Left ventricle myocardium superior (tissue), 1 donor: ENCODE data around the gene CNOT6. TPM values are rescaled to one million over a fixed set of nuclear protein-coding genes. Genes with fewer than 3 reads are reported as not detected.
"Not testable (repeated sequence)": the region's sequence is repeated elsewhere in the genome, so short reads cannot be mapped to it uniquely, and the experiment has no call there.

ENCODE experiments used
- ATAC-seq: fragments of 200-7000 bp; cut with Tn5 transposase; one replicate; pipeline ENCODE4 v1.9.1; 2020; ENCODE audit warnings: mild to moderate bottlenecking, moderate library complexity
- DNase-seq: peaks from one replicate; pipeline ENCODE4 v3.0.0-alpha.2; 2020
- intact Hi-C: fragments of 100-400 bp; cut with micrococcal nuclease; formaldehyde crosslinking; loops from one replicate; pipeline ENCODE4 v1.11.0; 2022
- total RNA-seq: library from RNA; stranded (reverse); fragmentation: NEBNext Ultra II Directional; extraction: Animal tissue kit (Norgen Biotek cat#: 25700); gene quantifications from one replicate; pipeline ENCODE4 v1.2.1, GENCODE V29; 2021
- donor health status: DM: no; HTN: yes; CAD: no; lungs with severe emphysema.

The CNOT6 gene
- total RNA-seq, 1 donor from 2014 or later, result 14.6 TPM

DNA sequence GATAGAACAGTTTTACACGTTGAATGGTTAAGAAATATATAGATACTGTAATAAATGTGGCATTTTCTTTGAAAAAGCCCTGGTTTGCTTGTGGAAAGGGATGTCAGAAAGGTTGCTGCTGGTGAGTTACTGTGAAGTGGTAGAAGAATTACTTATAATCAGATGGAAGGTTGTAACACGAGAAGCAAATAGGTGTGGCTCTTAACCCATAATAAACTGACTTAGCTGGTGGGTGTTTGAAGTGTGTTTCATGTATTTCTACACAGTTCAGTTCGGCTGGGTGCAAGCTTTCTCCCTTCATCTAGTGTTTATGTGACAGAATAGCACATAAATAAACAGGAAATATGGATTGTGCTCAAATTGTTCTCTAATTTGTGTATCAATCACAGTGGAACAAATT lies 5.5 kb downstream of the CNOT6 start:
- ATAC-seq (no peak), DNase-seq (no peak)
- intact Hi-C loops, result no loop called here

DNA sequence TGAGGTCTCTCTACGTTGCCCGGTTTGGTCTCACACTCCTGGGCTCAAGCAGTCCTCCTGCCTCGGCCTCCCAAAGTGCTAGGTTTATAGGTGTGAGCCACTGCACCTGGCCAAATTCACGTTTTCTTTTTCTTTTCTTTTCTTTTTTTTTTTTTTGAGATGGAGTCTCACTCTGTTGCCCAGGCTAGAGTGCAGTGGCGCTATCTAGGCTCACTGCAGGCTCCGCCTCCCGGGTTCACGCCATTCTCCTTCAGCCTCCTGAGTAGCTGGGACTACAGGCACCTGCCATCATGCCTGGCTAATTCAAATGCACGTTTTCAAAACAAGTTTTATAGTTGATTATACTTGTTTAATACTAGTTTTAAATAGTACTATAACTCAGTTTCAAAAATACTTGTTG lies 6.1 kb downstream of the CNOT6 start:
- intact Hi-C loops, DNase-seq, ATAC-seq: not testable (repeated sequence)

DNA sequence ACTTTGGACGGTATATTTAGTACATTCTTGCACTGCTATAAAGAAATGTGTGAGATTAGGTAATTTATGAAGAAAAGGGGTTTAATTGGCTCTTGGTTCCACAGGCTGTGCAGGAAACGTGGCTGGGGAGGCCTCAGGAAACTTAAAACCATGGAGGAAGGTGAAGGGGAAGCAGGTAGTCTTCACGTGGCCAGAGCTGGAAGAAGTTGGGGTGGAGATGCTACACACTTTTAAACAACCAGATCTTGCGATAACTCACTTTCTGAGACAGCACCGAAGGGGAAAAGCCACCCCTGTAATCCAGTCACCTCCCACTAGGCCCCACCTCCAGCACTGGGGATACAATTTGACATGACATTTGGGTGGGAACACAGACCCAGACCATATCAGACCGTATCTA lies 13.5 kb downstream of the CNOT6 start:
- DNase-seq (no peak), ATAC-seq (no peak)
- intact Hi-C loops, result no loop called here

DNA sequence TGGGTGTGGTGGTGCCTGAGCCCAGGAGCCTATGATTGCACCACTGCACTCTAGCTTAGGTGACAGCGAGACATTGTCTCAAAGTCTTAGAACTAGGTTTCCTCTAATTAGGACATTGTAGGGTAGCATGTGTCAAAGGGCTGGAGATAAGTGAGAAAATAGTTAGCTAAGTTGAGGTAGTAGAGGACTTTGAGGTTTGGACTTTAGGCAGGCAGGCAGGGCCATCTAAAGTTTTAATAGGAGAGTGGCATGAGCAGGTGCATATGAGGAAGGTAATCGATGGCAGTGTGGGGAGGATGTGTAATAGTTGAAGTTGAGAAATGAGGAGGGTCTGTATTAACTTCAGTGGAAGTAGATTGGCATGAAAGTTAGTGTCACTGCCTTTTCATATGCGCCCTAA lies 21.1 kb downstream of the CNOT6 start:
- DNase-seq (no peak), ATAC-seq (no peak)
- intact Hi-C loops, result no loop called here

DNA sequence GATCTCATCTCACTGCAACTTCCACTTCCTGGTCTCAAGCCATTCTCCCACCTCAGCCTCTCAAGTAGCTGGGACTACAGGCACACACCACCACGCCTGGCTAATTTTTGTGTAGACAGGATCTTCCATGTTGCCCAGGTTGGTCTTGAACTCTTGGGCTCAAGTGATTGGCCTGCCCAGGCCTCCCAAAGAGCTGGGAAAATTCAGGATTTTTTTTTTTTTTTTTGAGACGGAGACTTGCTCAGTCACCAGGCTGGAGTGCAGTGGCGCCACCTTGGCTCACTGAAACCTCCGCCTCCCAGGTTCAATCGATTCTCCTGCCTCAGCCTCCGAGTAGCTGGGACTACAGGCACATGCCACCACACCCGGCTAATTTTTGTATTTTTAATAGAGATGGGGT lies 21.8 kb downstream of the CNOT6 start:
- intact Hi-C loops, result not testable (repeated sequence)

DNA sequence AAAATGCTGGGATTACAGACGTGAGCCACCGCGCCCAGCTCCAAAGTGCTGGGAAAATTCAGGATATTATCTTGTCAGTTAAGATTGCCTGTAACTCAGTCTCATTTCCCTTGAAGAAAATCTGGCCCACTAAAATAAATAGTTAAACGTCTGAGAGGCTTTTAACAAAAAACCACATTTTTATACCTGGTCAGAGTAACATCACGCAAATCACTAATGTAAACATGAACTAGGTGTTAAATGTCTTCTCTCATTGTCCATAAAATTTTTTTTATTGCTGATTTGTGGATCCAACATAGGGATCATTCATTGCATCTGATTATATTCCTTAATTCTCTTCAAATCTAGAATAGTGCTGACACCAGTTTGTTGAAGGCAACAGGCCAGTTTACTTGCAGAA lies 22.3 kb downstream of the CNOT6 start:
- DNase-seq (no peak), ATAC-seq (no peak)
- intact Hi-C loops, result no loop called here

More for the DNA sequence above, 21.8 kb downstream of the CNOT6 start:
- not testable (repeated sequence) for ATAC-seq, DNase-seq

DNA sequence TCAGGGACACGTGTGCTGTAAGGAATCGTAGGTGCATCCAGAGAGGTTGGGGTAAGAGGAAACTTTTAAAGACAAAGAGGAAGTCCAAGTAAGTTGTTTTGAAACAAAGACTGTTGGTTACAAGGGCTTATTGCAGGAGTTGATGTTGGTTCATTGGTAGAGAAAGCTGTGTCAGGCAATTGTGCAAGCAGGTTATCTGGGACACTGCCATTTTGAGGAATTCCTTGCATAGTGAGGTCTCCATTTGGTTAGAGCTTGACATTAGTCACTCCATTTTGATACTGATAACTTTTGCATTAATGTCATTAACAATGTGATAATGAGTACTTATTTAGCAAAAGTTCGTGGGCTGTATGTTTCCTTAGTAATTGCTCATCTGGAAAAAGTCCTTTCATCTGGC lies 24.9 kb downstream of the CNOT6 start:
- intact Hi-C loops, result no loop called here
- DNase-seq (no peak), ATAC-seq (no peak)

DNA sequence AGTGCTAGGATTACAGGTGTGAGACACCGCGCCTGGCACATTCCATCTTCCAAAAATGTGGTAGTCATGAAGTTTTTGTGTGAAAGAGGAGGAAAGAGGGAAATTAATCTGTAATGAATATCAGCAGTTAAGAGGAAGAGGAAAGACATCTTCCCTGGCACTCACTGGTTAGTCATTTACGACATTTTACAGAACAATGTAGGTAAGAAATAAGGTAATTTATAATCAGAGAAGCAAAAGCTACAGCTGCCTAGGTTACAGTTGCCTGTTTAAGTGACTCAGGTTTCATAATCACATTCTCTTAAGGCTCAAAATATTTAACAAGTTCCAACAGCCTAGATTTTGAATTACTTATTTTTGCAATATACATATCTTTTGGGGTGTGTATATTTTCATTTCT lies 26.9 kb downstream of the CNOT6 start:
- DNase-seq (no peak), ATAC-seq (no peak)
- intact Hi-C loops, result no loop called here

DNA sequence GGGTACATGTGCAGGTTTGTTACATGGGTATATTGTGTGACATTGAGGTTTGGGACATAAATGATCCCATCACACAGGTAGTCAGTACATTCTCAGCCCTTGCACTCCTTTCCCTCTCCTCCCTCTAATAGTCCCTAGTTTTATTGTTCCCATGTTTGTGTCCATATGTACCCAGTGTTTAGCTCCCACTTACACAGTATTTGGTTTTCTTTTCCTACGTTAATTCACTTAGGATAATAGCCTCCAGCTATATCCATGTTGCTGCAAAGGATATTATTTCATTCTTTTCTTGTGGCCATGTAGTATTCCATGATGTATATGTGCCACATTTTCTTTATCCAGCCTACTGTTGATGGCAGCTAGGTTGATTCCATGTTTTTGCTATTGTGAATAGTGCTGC lies 27.4 kb downstream of the CNOT6 start:
- no peak for DNase-seq
- no peak for ATAC-seq
- intact Hi-C loops, result no loop called here

DNA sequence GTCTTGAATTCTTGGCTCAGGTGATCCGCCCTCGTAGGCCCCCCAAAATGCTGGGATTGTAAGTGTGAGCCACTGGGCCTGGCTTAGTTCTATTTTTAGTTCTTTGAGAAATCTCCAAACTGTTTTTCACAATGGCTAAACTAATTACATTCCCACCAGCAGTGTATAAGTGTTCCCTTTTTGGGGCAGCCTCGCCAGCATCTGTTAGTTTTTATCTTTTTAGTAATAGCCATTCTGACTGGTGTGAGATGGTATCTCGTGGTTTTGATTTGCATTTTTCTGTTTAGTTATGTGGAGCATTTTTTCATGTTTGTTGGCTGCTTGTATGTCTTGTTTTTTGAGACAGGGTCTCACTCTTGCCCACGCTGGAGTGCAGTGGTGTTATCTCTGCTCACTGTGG lies 28.2 kb downstream of the CNOT6 start:
- intact Hi-C loops, result no loop called here
- ATAC-seq (no peak), DNase-seq (no peak)

DNA sequence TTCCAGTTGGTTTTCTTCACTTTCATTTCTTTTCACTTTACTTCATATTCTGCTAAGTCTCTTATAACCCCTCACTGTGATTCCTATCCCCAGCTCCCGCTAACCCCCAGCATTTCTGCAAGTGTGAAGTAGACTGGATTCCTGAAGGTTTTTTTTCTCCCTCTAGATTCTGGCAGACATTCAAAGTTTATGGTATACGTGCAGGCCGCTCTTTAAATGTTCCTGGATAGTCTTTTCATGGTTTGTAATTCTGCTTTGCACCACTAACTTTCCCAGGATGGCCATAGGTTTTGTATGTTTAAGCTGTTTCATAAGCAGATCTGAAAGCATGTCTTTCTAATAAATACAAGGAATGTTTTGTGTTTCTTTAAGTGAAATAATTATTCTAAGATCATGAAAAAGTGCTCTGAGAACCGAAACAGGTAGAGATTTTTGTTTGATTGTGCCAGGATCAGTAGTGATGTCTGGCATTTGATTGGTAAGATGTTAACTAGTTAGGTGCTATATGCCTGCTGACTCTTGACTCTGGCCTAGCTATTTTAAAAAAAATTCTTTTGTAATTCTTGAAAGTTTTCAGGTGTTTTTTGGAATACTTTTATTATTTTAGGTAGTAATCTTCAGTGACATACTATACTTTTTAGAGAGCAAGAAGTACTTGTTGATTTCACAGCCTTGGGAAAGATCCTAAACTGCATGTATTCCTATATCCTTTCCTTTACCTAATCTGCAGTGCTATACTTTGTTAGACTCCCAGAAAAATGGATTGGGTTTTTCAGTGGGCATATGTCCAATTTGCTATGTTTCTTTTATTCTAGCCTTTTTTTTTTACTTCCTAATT lies 29.7 kb downstream of the CNOT6 start:
- intact Hi-C loops, result no loop called here
- no peak for ATAC-seq
- no peak for DNase-seq

DNA sequence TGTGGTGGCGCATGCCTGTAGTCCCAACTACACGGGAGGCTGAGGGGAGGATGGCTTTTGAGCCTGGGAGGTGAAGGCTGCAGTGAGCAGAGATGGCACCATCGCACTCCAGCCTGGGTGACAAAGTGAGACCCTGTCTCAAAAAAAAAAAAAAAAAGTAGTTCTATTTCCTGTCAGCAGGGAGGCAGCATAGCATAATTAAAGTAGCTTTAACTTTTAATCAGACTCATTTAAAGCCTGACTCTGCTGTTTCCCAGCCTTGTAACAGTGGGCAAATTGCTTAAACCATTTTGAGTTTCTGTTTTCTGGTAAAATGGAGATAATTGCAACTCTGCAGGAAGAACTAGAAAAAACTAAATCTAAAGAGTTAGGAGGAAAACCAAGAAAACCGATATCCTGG lies 31.2 kb downstream of the CNOT6 start:
- intact Hi-C loops, result no loop called here
- no peak for ATAC-seq
- no peak for DNase-seq

DNA sequence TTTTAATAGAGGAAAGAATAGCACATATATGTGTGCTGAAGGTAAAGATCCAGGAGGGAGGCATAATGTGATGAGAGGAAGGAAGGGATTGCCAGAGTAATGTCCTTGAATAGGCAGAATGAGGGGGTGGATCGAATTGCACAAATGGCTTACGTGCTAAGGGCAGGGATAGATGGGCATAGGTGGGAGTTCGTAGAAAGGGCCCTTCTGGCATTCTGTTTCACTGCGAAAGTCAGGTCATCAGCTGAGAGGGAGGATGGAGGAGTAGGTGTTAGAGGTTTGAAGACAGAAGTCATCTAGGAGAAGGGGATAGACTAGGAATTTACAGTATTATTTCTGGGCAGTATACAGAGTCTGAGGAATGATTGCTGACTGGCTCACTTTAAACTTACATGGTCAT lies 32.1 kb downstream of the CNOT6 start:
- ATAC-seq, result no peak
- intact Hi-C loops, result no loop called here
- no peak for DNase-seq

DNA sequence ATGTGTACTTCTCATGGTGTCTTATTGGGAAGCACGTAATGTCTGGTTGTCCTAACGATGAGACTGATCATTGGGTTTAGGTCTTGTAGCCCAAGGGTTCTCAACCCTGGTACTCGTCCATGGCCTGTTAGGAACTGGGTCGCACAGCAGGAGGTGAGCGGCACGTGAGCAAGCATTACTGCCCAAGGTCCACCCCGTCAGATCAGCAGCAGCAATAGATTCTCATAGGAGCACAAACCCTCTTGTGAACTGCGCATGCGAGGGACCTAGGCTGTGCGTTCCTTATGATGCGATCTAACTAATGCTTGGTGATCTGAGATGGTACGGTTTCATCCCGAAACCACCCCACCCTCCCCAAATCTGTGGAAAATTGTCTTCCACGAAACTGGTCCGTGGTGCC lies 33.5 kb downstream of the CNOT6 start:
- intact Hi-C loops, result no loop called here
- ATAC-seq, result no peak

DNA sequence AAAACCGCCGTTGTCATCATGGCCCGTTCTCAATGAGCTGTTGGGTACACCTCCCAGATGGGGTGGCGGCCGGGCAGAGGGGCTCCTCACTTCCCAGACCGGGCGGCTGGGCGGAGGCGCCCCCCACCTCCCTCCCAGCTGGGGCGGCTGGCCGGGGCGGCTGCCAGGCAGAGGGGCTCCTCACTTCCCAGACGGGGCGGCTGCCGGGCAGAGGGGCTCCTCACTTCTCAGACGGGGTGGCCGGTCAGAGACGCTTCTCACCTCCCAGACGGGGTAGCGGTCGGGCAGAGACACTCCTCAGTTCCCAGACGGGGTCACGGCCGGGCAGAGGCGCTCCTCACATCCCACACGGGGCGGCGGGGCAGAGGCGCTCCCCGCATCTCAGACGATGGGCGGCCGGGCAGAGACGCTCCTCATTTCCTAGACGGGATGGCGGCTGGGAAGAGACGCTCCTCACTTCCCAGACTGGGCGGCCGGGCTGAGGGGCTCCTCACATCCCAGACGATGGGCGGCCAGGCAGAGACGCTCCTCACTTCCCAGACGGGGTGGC lies 36.9 kb downstream of the CNOT6 start:
- ATAC-seq, intact Hi-C loops, DNase-seq: not testable (repeated sequence)

More for the DNA sequence above, 33.5 kb downstream of the CNOT6 start:
- no peak for DNase-seq

DNA sequence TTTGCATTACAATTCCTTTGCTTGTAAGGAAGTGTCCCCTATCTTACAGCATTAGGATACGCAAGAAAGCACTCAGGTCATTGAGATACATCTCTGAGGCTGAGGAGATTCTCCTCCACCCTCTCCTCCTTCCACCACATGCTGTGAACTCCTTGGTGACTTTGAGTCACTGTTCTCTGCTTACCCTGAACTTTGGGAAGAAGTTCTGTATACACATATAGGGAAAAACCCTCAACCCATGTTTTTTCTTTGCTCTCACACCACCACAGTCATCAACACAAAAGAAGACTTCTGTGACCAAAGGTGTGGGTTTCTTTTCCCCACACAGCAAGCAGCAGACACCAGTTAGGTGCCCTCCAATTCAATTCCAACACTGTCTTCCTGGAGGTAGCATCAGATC lies 38.1 kb downstream of the CNOT6 start:
- ATAC-seq, result no peak
- intact Hi-C loops, result no loop called here

DNA sequence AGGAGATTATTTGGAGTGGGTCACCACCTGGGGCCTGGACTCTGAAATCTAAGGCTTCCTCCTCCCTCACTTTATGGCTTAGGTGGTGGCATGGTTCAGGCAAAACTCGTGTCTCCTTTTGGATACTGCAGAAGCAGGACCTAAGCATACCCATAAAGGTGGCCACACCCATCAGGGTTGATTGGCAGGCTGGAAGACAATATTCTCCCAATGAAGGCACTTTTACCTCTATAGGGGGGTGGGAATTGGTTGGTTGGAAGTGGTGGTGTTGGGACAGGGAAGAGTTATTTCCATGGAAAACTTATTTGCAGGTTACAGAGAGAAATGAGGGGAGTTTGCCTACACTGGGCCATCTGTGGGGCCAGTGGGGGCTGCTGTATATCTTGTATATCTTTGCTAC lies 39.7 kb downstream of the CNOT6 start:
- DNase-seq (no peak), ATAC-seq (no peak)
- intact Hi-C loops, result no loop called here

More for the DNA sequence above, 38.1 kb downstream of the CNOT6 start:
- DNase-seq, result no peak

DNA sequence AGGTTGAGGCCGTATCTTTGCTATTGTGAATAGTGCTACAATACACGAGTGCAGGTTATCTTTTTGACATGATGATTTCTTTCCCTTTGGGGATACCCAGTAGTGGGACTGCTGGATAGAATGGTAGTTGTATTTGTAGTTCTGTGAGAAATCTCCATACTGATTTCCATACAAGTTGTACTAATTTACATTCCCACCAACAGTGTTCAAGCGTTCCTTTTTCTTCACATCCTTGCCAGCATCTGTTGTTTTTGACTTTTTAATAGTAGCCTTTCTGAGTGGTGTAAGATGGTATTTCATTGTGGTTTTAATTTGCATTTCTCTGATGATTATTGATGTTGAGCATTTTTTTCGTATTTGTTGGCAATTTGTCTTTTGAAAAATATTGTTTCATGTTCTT lies 41.4 kb downstream of the CNOT6 start:
- intact Hi-C loops, result no loop called here
- ATAC-seq, result no peak

DNA sequence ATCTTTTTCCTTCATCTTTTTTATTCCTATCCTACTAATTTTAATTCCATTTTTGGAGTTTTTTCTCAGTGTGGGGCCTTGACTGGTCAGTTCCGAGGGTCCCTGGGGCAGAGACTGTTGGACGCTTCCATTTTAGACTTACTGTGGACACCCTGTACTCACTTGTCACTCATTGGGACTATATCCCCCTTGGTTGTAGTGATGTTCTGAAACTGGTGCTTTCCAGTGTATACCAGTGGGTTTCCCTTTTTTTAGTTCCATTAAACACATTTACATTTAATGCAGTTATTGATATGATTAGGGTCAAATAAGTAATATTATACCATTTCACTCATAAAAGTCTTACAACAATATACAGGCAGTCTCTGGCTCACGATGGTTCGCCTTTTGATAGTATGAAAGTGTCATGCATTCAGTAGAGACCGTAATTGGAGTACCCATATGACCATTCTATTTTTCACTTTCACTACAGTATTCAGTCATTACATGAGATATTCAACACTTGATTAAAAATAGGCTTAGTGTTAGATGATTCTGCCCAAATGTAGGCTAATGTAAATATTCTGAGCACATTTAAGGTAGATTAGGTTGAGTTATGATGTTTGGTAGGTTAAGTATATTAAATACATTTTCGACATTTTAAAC lies 46.0 kb downstream of the CNOT6 start:
- DNase-seq (no peak), ATAC-seq (no peak)
- intact Hi-C loops, result no loop called here

More for the DNA sequence above, 41.4 kb downstream of the CNOT6 start:
- no peak for DNase-seq

DNA sequence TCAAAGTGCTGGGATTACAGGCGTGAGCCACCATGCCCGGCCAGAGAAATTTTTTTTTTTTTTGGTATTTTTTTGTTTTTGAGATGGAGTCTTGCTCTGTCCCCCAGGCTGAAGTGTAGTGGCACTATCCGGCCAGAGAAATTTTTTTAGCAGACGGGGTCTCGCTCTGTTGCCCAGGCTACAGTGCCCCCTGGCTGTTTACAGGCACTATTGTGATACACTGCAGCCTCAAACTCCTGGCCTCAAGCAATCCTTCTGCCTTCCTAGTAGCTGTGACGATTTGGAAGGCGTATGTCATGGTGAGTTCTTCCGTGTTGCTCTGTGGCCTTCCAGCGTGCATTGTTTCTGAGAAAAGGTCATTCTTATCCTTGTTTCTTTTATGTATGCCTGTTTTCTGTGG lies 47.5 kb downstream of the CNOT6 start:
- ATAC-seq (no peak), DNase-seq (no peak)
- intact Hi-C loops, result no loop called here

DNA sequence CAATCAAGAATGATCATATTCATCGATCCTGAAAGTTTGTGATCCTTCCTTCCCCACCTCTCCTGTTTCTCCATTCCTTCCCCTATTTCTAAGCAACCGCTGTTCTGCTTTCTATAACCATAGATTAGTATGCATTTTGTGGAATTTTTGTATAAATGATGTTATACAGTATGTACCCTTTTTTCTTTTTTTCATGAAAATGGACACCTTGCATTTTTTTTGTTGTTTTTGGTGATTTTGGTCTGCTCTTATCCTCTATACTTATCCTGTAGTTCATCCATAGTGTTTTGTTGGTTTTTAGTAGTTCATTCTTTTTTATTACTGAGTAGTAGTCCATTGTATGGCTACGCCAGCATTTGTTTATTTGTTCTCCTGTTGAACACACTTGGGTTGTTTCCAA lies 51.1 kb downstream of the CNOT6 start:
- ATAC-seq (no peak), DNase-seq (no peak)
- intact Hi-C loops, result no loop called here
